ENCODE data around the gene SCRG1.

GRCh38 chr4:173346074-173346473 is 52.8 kb downstream of the SCRG1 start:
- TF ChIP-seq CTCF (conservative IDR thresholded peaks at IDR 0.05) (no peak), EZH2 (IDR thresholded peaks at IDR 0.05; ENCODE audit: low read depth) (no peak)

Measured in PC-9 (cell line).